AG08396 (cell line): ENCODE data around the gene TSHZ1.

Source experiments
- DNase-seq: peaks from one replicate; pipeline ENCODE4 v3.0.0; 2012; ENCODE audit warnings: low spot score, mixed read lengths

The TSHZ1 gene

DNA sequence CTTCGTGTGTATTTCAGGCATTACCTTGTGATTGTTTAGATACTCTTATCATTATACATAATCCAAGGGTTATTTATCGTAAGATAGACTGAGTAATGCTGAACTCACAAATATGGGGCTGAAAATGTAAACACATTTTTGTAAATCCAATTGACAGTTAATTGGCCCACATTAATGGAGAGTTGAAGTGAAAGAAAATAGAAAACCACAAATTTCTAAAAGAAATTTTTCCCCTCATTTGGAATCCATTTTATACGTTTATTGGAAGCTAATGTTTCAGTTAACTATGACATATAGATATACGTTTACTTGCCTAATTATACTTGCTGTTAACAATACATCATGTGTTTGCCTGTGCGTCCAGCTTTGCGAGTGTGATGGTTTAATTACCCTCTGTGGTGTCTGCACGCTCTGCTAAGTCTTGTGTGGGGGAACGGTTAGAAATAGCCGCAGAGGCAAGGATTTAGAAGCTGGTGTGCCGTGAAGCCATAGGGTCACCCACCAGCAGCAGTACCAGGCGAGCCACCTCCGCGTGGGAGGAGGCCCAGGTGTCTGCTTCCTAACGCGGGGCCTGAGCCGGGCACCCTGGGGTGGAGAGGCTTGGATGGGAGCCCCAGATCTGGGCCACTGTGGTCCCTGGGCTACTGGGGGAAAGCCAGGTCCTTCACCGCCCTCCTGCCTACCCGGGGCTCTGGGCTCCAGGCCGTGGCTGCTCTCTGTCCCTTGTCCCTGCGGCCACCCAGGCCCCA lies 38.0 kb downstream of the TSHZ1 start:
- DNase-seq = no peak

DNA sequence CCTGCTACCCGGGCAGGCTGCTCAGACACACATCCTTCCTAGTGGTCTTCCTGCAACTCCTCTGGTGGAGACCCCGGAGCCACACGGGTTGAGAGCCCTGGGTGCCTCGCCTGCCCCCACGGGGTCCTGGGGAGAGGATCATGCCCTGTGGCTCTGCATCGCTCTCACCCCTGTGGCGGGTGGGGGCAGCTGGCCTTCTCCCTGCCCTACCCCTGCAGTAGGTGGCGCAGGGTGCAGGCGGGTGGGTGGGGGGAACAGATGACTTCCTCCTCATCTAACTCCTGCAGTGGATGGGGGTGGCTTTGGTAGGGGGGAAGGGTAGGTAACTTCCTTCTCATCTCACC lies 38.5 kb downstream of the TSHZ1 start:
- no peak for DNase-seq

DNA sequence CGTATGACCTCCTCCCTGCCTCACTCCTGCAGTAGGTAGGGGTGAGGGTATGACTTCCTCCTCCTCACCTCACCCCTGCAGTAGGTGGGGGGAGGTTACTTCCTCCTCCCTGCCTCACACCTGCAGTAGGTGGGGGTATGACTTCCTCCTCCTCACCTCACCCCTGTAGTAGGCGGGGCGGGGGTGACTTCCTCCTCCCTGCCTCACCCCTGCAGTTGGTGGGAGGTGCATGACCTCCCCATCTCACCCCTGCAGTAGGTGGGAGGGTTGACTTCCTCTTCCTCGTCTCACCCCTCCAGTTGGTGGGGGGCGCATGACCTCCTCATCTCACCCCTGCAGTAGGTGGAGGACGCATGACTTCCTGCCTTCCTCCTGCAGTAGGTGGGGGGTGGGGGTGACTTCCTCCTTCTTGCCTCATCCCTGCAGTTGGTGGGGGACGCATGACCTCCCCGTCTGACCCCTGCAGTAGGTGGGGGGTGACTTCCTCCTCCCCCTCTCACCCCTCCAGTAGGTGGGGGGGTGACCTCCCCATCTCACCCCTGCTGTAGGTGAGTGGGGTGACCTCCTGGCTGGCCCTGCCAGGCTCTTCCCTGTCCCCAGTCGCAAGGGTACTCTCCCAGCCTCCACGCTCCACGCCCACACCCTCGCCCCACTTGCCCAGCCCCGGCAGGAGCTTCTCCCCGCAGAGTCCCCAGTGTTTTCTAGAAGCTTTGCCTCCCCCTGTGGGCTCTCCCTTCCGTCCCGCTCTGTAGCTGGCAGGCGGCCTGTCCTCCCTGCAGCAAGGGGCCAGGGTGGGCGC lies 39.3 kb downstream of the TSHZ1 start:
- DNase-seq = no peak

DNA sequence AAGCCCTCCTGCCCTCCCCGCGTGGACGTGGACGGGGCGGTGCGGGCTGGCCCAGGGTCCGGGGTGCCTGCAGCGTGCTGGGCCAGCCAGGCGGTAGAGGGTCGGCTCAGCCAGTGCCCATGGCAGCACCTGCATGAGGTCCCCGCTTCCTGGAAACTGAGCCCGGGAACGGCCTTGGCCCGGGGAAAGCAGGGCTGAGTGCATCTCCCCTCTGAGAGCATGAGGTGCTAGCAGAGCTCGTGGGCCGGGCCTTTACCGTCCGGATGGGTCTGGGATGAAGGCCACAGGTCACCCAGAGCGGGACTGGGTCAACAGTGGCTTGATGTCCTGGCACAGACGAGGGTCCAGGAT lies 39.8 kb downstream of the TSHZ1 start:
- DNase-seq = no peak

DNA sequence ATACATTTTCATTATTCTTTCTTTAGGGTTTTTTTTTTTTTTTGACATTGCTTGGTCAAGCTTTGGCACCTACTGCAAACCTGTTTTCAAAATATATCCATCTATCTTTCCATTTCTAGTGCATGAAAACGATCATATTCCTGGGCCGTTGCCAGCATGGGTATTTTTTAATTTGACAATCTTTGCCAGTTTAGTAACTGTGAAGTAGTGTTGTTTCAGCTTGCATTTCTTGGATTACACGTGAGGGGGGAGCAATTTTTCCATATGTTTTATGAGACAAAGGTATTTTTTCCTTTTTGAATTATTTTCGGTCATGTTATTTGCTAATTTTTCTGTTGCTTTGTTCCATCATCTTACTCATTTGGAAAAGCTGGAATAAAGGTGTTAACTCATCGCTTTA lies 40.9 kb downstream of the TSHZ1 start:
- DNase-seq = no peak

DNA sequence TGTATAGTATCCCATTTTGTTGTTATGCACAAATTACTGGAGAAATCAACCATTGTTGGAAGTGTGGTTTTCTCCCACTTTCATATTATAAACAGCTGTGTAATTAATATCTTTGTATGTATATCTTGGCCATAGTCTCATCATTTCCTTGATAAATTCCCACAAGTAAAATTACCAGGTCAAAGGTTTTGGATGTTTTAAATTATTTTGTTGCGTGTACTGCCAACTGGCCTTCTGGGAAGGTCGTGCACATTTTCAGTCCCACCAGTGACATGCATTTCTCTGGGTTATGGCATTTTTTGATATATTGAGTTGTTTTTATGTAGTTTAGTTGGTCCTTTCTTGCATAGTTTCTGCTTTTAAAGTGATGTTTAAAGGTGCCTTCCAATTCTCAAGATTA lies 41.5 kb downstream of the TSHZ1 start:
- DNase-seq = no peak

DNA sequence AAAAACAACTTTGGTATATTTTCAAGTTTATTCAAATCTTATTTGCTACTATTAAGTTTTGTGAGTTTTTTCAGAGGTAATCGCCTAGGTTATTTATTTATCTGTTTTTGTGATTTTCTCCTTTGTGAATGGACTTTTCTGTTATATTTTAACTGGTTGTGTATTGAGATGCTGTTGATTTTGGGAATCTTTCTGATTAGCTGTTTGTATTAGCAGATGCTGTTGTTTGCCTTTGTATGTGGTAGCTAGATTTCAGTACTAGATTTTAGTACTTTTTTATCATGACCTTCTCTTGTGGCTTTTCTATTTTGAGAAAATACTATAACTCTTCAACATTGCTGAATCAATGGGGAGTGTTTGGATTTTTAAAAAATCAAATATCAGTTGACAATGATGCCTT lies 42.4 kb downstream of the TSHZ1 start:
- DNase-seq = no peak

DNA sequence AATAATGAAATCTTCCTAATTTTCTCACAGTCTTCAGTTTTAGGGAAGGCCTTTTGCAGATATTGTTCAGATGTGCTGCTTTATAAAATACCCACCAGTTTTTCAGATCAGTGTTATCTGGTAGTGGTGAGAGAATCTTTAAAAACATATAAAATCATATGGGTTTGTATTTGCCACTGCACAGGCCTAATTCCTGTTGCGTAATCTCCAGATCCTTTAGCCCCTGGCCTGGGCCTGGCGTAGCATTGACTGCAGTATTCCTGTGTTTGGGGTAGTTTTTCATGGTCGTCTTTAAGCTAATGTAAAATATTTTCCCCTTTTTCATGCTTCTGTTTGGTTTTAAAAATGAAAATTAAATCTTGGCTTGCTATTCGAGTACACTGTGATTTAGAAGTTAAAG lies 43.2 kb downstream of the TSHZ1 start:
- DNase-seq = no peak

DNA sequence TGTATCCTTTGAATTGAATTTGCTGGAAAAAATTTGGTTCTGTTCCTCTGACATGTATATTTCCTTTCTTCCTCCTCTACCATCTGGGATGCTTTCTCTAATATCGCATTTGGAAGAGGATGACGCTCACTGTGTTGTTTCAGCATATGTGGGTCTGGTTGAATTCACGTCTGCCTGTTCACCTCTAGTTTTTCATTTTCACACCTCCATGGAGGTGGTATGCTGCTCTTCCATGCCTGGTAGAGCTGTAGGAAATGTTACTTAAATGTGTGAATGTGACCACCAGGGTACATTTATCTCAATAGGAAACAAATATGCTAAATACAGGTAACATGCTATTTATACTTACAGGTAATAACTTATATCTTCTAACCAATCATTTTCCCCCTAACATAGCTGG lies 44.5 kb downstream of the TSHZ1 start:
- DNase-seq = no peak

DNA sequence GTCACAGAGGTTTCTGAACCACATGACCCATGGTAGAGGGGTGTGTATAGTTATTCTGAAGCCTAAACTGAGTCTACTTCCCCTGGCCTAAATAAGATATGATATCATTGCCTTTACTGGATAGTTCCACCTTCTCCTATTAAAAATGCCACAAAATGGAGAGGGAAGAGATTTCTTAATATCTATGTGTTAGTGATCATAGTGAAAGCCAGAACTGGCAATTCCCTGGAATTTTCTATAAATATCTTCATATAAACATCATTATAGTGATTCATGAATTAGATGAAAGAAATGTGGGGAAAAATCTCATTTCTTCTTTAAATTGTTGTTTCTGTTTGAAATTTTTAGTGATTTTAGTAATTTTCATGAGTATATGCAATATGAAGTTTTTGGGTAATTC lies 45.8 kb downstream of the TSHZ1 start:
- peak; percentile 33 for DNase-seq

DNA sequence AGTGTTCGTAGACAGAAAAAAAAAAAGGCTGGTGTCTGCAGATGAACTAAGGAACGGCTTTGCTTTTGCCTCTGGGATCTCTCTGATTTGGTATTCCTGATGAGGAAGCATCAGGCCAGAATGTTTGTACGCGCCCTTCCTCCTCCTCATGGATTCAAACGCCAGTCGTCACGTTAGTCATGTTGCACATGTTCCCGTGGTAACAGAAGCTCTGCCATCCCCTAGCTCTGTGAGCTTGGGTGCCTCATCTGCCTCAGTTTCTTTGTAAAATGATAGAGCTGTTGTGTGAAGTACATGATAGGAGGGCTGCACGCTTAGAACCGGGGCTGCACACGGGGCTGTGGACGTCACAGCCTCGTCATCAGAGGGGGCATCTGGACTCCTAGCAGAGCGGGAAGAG lies 47.0 kb downstream of the TSHZ1 start:
- DNase-seq = no peak

DNA sequence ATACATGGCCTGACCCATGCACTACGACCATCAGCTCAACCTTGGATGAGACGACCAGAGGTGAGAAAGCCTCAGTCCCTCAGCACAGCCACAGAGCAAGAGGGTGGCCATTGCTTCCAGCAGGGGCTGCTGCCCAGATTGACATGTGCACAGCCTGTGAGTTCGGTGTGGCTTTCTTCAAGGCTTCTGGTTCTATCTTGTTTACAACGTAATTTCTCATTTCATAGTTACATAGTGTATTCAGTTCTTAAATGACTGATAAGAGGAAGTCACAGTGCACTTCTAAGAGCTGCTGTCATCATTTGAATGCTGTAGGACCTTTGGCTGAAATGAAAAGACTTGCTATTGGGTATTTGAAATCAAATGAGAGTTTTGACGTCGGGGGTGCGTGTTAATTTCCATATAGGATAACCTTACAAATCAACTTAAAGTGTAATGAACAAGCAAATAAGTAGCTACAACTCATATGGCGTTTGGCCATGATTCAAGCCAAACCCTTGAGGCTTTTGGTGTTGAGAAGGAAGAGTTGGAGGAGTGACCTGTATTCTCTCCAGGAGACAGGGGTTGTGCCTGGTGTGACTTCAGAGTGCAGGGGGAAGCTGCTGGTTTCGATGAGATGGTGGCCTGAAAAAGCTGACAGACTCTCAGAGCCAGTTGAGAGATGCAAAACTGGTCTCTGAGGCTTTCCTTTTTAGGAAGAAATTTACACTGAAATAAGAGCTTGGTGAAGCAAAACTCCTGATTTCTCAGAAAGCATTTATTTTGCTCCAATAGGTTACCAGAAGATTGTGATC lies 51.0 kb downstream of the TSHZ1 start:
- no peak for DNase-seq

DNA sequence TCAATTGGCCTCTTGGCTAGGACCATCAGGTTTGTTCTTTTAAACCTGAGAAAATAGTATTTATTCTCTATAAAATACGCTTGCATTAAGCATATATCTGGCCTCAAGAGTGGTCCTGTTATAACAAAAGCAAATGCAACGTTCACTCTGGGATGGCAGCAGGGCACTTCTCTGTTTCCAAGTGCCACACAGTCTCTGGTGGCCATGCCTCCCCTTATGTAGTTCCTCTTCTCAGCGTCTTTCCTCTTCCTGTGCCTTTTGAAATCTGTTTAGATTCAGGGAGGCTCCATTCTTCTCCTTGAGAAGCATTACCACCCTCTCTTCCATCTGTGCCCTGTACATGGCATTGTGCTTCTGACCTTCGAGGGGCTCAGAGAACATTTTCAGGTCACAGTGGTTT lies 51.9 kb downstream of the TSHZ1 start:
- DNase-seq = no peak

DNA sequence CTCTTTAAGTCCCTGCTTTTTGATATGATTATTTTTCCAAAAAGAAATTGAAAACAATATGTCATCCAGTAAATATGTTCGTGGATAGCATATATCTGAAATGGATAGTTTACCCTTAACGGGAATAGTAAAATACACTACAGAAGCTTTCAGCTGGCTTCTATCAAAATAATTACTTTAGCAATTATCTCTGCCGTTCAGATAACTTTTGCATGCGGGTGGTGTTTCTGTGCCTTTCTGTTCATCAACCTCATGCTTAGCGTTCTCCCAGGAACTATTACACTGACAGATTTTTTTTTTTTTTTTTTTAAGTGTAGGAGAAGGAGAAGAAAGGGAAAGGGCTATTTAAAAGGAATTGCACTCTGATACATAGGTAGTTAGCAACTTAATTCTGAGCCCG lies 53.6 kb downstream of the TSHZ1 start:
- no peak for DNase-seq

DNA sequence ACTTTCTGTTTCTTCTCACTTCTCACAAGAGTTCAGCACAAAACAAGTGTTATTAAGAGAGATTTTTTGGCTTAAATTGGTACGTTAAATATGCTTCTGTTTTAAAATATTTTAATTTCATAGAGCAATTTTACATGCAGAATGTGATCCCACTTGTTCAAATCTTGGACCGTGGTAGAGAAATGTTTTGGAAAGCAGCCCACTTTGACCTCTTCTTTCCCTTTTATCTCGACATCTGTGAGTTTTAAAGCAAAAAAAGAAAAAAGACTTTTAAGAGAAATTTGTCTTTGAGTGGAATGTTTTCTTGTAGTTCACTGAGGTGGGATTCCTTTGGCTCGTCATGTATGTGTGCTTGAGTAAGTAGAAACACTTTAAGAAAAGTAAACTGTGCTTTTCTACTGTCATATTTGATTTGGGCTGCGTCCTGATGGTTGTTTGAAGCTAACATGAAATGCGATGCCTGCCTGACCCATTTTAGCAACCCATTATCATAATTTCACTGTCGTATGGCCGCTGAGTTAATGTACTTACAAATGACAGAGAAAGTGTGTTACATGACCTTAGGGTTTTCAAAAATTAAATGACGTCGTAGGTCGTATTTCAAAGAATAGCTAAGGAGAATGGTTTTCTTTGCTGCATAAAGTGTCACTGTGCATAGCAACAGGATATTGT lies 54.5 kb downstream of the TSHZ1 start:
- no peak for DNase-seq

DNA sequence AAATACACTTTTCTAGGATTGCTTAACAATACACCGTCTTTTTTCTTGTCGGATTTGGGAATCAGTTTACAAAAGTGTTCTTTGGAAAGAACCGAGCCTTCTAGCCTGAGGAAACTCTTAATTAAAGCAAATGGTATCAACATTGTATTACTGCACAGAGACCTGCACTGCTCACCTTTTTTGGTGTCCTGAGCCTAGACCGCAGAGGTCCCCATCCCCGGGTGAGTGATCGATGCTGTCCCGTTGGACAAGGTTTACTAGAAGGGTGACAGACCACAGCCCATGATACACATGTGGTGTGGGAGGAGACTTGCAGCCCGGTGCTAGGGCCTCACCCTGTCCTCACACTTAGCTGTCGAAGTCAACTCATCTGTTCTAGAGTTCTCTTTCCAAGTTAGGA lies 55.3 kb downstream of the TSHZ1 start:
- no peak for DNase-seq

DNA sequence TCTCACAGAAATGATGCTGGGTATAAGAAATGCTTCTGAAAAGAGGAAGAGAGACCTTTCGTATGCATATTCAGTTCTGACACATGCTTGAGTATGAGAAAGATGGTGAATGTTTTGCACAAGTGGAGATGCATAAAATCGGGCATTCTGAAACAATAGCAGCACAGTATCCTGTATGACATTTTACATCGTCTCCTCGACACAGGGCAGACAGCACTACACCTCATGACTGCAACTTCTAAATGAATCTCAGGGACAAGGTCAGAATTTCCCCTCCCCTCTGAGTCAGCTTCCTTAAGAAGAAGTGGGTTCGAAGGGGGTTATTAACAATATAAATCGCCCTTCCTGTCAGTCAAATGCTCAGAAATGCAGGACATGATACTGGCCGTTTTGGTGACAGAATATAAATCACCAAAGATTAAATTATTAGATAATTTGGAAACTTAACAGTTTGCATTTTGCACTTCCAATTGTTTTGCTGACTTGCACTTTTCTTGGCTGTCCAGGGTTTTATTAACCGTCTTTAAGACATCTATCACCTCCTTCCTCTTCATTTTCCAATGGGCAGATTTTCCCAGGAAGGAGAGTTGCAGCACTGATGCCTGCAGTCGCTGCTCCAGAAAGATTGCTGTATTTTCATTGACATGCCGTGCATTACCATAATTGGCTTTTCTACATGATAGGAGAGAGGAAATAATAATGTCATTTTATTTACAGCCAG lies 57.2 kb downstream of the TSHZ1 start:
- no peak for DNase-seq

DNA sequence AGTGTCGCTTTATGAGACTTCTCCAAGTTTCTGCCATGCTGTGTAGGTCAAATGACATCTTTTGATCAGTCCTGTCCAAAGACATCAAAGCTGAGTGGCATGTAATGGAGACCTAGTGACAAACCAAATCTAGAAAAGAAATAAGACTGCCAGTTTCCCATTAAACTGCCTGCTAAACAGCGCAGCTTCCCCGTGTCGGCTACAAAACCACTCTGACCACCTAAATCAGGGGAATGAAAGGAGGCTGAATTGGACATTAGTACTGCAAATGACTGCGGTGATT lies 57.7 kb downstream of the TSHZ1 start:
- no peak for DNase-seq

DNA sequence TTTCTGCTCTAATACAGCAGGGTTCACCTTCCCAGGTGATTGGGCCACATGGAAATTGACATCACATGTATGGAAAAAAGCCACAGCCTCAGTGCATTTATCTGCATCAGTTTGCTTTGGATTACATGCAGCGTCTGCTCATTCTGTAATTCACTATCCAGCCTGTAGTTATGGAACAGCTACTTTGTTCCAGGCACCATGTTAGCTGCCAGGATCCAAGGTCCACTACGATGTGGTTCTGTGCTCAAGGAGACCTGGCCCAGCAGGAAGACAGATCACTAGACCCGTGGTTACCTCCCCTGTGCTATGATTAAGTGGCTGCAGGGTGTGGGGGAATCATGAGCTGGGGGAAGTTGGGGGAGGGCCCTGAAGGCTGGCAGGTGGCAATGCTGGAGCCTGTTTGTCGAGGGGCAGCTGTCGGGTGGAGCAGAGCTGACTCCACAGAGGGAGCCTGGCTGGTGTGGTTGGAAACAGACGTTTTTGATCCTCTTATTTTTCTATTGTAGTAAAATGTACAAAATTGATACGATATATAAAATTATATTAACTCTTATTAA lies 58.6 kb downstream of the TSHZ1 start:
- DNase-seq = no peak

DNA sequence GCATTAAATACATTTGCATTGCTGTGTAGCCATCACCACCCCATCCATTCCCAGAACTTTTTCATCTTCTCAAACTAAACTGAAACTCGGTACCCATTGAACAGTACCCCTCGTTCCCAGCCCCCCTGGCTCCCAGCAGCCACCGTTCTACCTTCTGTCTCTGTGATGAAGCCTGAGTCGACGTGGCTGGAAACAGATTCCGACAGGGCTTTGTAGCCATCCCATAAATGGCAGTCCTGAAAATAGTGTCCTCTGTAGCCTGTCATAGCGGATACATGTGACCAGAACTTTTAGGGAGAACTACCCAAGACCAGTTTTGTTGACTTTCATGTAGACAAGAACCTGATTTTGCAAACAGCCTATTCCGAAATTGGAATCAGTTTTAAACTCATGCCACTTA lies 59.1 kb downstream of the TSHZ1 start:
- no peak for DNase-seq

DNA sequence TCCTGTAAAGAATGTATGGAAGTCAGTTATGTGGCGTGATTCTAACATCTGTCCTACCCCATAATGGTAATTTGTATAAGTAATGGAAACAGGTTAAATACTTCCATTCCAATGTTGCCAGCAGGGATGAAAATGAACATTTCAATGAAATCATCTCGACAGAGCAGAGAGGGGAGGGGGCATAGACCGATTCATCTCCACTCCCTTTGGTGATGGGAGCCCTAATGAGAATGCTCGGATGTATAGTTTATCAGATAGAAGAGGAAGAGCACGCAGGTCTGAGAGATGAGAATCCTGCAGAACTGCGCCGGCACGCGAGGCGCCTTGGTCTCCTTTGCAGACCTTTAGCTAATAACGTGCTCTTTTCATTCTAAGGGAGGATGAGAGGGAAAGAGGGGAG lies 61.4 kb downstream of the TSHZ1 start:
- DNase-seq = no peak

DNA sequence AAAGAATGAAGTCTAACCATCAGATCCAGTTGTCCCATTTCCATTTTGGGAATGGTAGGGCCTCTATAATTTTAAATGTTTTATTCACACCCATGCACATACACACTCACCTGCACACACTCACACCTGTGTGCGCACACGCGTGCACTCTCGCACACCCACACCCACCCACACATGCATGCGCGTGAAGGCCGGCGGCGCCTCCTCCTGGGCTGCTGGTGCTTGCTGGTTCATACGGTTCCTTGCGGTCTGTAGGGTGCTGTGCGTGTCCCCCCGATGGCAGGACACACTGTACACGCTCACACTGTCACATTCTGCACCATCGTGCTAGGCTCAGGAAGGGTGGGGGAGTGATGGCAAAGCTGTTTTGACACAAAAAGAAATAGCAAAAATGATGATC lies 63.2 kb downstream of the TSHZ1 start:
- no peak for DNase-seq
